Activated CD4-positive, alpha-beta T cell treated with anti-CD3 and anti-CD28 coated beads, Interleukin-2, amount 10 ng/mL, durations not matched to agents 7 days and 5 days (primary cell): ENCODE data around the gene SSNA1. TPM values are rescaled to one million over a fixed set of nuclear protein-coding genes. Genes with fewer than 3 reads are reported as not detected.
A peak's percentile ranks its signal among the peaks of the same experiment; 100 is the strongest.

Experiments
- CTCF ChIA-PET: fragments of 350-600 bp; sonication (Branson Sonifier 250); formaldehyde crosslinking; loops from one replicate; lab custom pipeline; 2021; ENCODE audit warnings: antibody characterized with exemption; lab: Charles Lee
- POLR2A ChIA-PET: fragments of 350-600 bp; sonication (Branson Sonifier 250); formaldehyde crosslinking; loops from one replicate; lab custom pipeline; 2021; ENCODE audit warnings: antibody characterized with exemption; lab: Charles Lee
- DNase-seq: peaks from one replicate; pipeline ENCODE4 v3.0.0-alpha.2; 2020
- H3K27ac Mint-ChIP-seq: one replicate; pipeline ENCODE4 v1.8.0; 2021; ENCODE audit warnings: mild to moderate bottlenecking, moderate library complexity, mixed read lengths
- H3K27me3 Mint-ChIP-seq: one replicate; pipeline ENCODE4 v1.8.0; 2021; ENCODE audit warnings: mixed read lengths
- H3K36me3 Mint-ChIP-seq: one replicate; pipeline ENCODE4 v1.8.0; 2021; ENCODE audit warnings: low read depth, mixed read lengths
- H3K4me1 Mint-ChIP-seq: one replicate; pipeline ENCODE4 v1.8.0; 2021; ENCODE audit warnings: mixed read lengths
- H3K4me3 Mint-ChIP-seq: one replicate; pipeline ENCODE4 v1.8.0; 2021; ENCODE audit warnings: mild to moderate bottlenecking, moderate library complexity, mixed read lengths
- H3K9me3 Mint-ChIP-seq: one replicate; pipeline ENCODE4 v1.8.0; 2021; ENCODE audit warnings: mixed read lengths
- total RNA-seq, 2 experiments: library from RNA; stranded (reverse); gene quantifications; one replicate each; pipeline ENCODE4 v1.2.3, GENCODE V29; 2021

The SSNA1 gene
- total RNA-seq, 2 experiments from 2014 or later: 74.8 to 81.3 TPM

GRCh38 chr9:137206602-137207001 is 18.1 kb downstream of the SSNA1 start:
- peak overlapping the region; percentile 93 for H3K4me3 Mint-ChIP-seq
- peaks cover 20% of the 10 kb centered on the region for H3K36me3 Mint-ChIP-seq
- ChIA-PET POLR2A (no interaction called here), CTCF (interaction anchor here (0.6 to 2.2 kb wide), 8 partner anchors 9 to 160 kb away, joined by 3 to 5 read pairs (median 3); partner anchors contain the start of genes ANAPC2, NPDC1, RNF224 and SSNA1)
- H3K4me1 Mint-ChIP-seq: peaks cover 40% of the 10 kb centered on the region
- H3K27ac Mint-ChIP-seq: peak overlapping the region; percentile 95
- H3K9me3 Mint-ChIP-seq: no peaks in the 10 kb centered on the region
- no peaks in the 10 kb centered on the region for H3K27me3 Mint-ChIP-seq
- DNase-seq: no peak

- Mint-ChIP-seq H3K36me3 (peaks cover 16% of the 10 kb centered on the region), H3K27me3 (no peaks in the 10 kb centered on the region), H3K9me3 (no peaks in the 10 kb centered on the region), H3K4me3 (no peak overlapping the region), H3K27ac (no peak overlapping the region), H3K4me1 (peaks cover 15% of the 10 kb centered on the region)
- POLR2A ChIA-PET: no interaction called here
- no peak for DNase-seq
- CTCF ChIA-PET: no interaction called here
Measured at GRCh38 chr9:137211532-137211931, 23.1 kb downstream of the SSNA1 start.

GRCh38 chr9:137212520-137212919 is 24.0 kb downstream of the SSNA1 start:
- Mint-ChIP-seq H3K36me3 (peaks cover 10% of the 10 kb centered on the region), H3K9me3 (no peaks in the 10 kb centered on the region), H3K4me3 (no peak overlapping the region), H3K27me3 (no peaks in the 10 kb centered on the region), H3K4me1 (peaks cover 5% of the 10 kb centered on the region), H3K27ac (no peak overlapping the region)
- CTCF ChIA-PET: interaction anchor here (0.6 kb wide), 1 partner anchor 93 kb away, joined by 3 read pairs; no protein-coding TSS in a partner anchor
- DNase-seq: no peak
- POLR2A ChIA-PET: no interaction called here

GRCh38 chr9:137213160-137214060 is 24.9 kb downstream of the SSNA1 start:
- H3K9me3 Mint-ChIP-seq: no peaks in the 10 kb centered on the region
- POLR2A ChIA-PET: no interaction called here
- CTCF ChIA-PET: interaction anchor here (1.0 kb wide), 2 partner anchors 13 to 23 kb away, joined by 3 read pairs; partner anchors contain the start of gene TPRN
- no peaks in the 10 kb centered on the region for H3K27me3 Mint-ChIP-seq
- H3K4me3 Mint-ChIP-seq: no peak overlapping the region
- H3K36me3 Mint-ChIP-seq: peaks cover 9% of the 10 kb centered on the region
- H3K27ac Mint-ChIP-seq: no peak overlapping the region
- no peak for DNase-seq
- peaks cover 2% of the 10 kb centered on the region for H3K4me1 Mint-ChIP-seq

GRCh38 chr9:137214620-137215019 is 26.1 kb downstream of the SSNA1 start:
- POLR2A ChIA-PET: no interaction called here
- Mint-ChIP-seq H3K9me3 (no peaks in the 10 kb centered on the region), H3K27ac (no peak overlapping the region), H3K4me3 (no peak overlapping the region), H3K36me3 (peaks cover 5% of the 10 kb centered on the region), H3K27me3 (no peaks in the 10 kb centered on the region), H3K4me1 (no peaks in the 10 kb centered on the region)
- CTCF ChIA-PET: interaction anchor here (1.0 to 1.4 kb wide), 2 partner anchors 22 kb away, joined by 3 read pairs; no protein-coding TSS in a partner anchor
- DNase-seq: no peak

- H3K27ac Mint-ChIP-seq: no peak overlapping the region
- no peaks in the 10 kb centered on the region for H3K27me3 Mint-ChIP-seq
Measured at GRCh38 chr9:137215196-137215986, 26.9 kb downstream of the SSNA1 start.

GRCh38 chr9:137216188-137216965 is 27.9 kb downstream of the SSNA1 start:
- Mint-ChIP-seq H3K36me3 (peaks cover 5% of the 10 kb centered on the region), H3K9me3 (no peaks in the 10 kb centered on the region), H3K27ac (no peak overlapping the region), H3K27me3 (no peaks in the 10 kb centered on the region), H3K4me3 (no peak overlapping the region), H3K4me1 (peaks cover 2% of the 10 kb centered on the region)
- DNase-seq: no peak
- POLR2A ChIA-PET: no interaction called here
- CTCF ChIA-PET: interaction anchor here (0.6 to 1.2 kb wide), 4 partner anchors 10 to 355 kb away, joined by 3 to 4 read pairs (median 4); partner anchors contain the start of genes NDOR1, RNF224 and TMEM203

More at GRCh38 chr9:137215196-137215986, 26.9 kb downstream of the SSNA1 start:
- Mint-ChIP-seq H3K4me1 (no peaks in the 10 kb centered on the region), H3K36me3 (peaks cover 5% of the 10 kb centered on the region), H3K9me3 (no peaks in the 10 kb centered on the region), H3K4me3 (no peak overlapping the region)
- CTCF ChIA-PET: interaction anchor here (0.9 to 1.4 kb wide), 3 partner anchors 9 to 23 kb away, joined by 3 to 4 read pairs (median 3); partner anchors contain the start of genes NDOR1, RNF224 and TMEM203
- POLR2A ChIA-PET: no interaction called here
- DNase-seq: no peak

- peaks cover 5% of the 10 kb centered on the region for H3K36me3 Mint-ChIP-seq
- CTCF ChIA-PET: interaction anchor here (0.6 to 1.1 kb wide), 2 partner anchors 22 to 191 kb away, joined by 3 to 5 read pairs; no protein-coding TSS in a partner anchor
- H3K9me3 Mint-ChIP-seq: no peaks in the 10 kb centered on the region
- DNase-seq: no peak
- H3K27ac Mint-ChIP-seq: no peak overlapping the region
- H3K27me3 Mint-ChIP-seq: no peaks in the 10 kb centered on the region
- no peak overlapping the region for H3K4me3 Mint-ChIP-seq
- POLR2A ChIA-PET: no interaction called here
- H3K4me1 Mint-ChIP-seq: peaks cover 2% of the 10 kb centered on the region
Measured at GRCh38 chr9:137217276-137218211, 29.1 kb downstream of the SSNA1 start.

GRCh38 chr9:137218212-137218753 is 29.8 kb downstream of the SSNA1 start:
- peaks cover 2% of the 10 kb centered on the region for H3K36me3 Mint-ChIP-seq
- DNase-seq: no peak
- H3K27me3 Mint-ChIP-seq: no peaks in the 10 kb centered on the region
- no peak overlapping the region for H3K4me3 Mint-ChIP-seq
- CTCF ChIA-PET: interaction anchor here (0.6 to 1.1 kb wide), 2 partner anchors 21 to 171 kb away, joined by 3 to 5 read pairs; no protein-coding TSS in a partner anchor
- POLR2A ChIA-PET: no interaction called here
- H3K27ac Mint-ChIP-seq: no peak overlapping the region
- H3K4me1 Mint-ChIP-seq: peaks cover 7% of the 10 kb centered on the region
- H3K9me3 Mint-ChIP-seq: no peaks in the 10 kb centered on the region

GRCh38 chr9:137218754-137219271 is 30.3 kb downstream of the SSNA1 start:
- CTCF ChIA-PET: interaction anchor here (0.6 to 1.1 kb wide), 3 partner anchors 12 to 172 kb away, joined by 3 to 5 read pairs (median 3); no protein-coding TSS in a partner anchor
- Mint-ChIP-seq H3K9me3 (no peaks in the 10 kb centered on the region), H3K4me3 (no peak overlapping the region), H3K36me3 (peaks cover 2% of the 10 kb centered on the region), H3K27me3 (no peaks in the 10 kb centered on the region), H3K4me1 (peaks cover 7% of the 10 kb centered on the region), H3K27ac (peak overlapping the region; percentile 36)
- no peak for DNase-seq
- POLR2A ChIA-PET: no interaction called here
